Measurements from ENCODE around the gene MAP7. TPM values are rescaled to one million over a fixed set of nuclear protein-coding genes. Genes with fewer than 3 reads are reported as not detected.

MAP7 gene
- polyA plus RNA-seq, 1 donor from 2014 or later = 5.1 TPM

DNA sequence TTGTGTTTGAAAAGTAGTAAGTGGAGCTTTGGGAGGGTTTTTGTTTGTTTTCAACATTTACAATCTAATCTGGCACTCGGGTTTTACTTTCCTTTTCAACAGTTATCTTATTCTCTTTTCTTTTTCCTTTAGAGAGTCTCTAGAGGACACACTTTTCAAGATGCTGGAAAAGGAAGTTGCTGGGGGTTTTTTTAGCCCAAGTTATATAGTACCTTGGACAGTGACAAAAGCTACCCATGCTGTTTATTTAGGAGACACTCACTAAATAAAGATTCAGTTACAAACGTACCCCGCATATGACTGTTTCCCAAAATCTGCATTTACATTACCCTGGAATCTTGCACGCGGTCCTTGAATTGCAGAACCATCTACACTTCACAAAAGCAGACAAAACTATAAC is 78.8 kb downstream of the MAP7 start:
- Histone ChIP-seq H2AFZ (ENCODE audit: low read depth, low read length) (no peak overlapping the region), H3K9me3 (ENCODE audit: low read length) (no peaks in the 10 kb centered on the region), H4K20me1 (ENCODE audit: insufficient read depth) (no peaks in the 10 kb centered on the region), H3K4me3 (ENCODE audit: low read length) (no peak overlapping the region), H3K27ac (ENCODE audit: low read length) (no peak overlapping the region), H3K9me2 (ENCODE audit: insufficient read depth, low read length) (no peaks in the 10 kb centered on the region), H3K9ac (ENCODE audit: low read length) (no peak overlapping the region), H3K79me2 (replicated peaks; ENCODE audit: insufficient read depth, low read length) (no peaks in the 10 kb centered on the region), H3F3A (ENCODE audit: insufficient read depth, low read length, poor library complexity, severe bottlenecking) (no peaks in the 10 kb centered on the region), H3K36me3 (ENCODE audit: insufficient read depth, low read length) (no peaks in the 10 kb centered on the region), H3K27me3 (ENCODE audit: insufficient read depth, low read depth, low read length) (no peaks in the 10 kb centered on the region), H3K4me2 (ENCODE audit: low read length) (no peak overlapping the region)
- TF ChIP-seq POLR2AphosphoS5 (IDR thresholded peaks at IDR 0.05) (no peak), SMC3 (conservative IDR thresholded peaks at IDR 0.05; ENCODE audit: poor library complexity) (no peak)
- TF ChIP-seq, protein P1, sequence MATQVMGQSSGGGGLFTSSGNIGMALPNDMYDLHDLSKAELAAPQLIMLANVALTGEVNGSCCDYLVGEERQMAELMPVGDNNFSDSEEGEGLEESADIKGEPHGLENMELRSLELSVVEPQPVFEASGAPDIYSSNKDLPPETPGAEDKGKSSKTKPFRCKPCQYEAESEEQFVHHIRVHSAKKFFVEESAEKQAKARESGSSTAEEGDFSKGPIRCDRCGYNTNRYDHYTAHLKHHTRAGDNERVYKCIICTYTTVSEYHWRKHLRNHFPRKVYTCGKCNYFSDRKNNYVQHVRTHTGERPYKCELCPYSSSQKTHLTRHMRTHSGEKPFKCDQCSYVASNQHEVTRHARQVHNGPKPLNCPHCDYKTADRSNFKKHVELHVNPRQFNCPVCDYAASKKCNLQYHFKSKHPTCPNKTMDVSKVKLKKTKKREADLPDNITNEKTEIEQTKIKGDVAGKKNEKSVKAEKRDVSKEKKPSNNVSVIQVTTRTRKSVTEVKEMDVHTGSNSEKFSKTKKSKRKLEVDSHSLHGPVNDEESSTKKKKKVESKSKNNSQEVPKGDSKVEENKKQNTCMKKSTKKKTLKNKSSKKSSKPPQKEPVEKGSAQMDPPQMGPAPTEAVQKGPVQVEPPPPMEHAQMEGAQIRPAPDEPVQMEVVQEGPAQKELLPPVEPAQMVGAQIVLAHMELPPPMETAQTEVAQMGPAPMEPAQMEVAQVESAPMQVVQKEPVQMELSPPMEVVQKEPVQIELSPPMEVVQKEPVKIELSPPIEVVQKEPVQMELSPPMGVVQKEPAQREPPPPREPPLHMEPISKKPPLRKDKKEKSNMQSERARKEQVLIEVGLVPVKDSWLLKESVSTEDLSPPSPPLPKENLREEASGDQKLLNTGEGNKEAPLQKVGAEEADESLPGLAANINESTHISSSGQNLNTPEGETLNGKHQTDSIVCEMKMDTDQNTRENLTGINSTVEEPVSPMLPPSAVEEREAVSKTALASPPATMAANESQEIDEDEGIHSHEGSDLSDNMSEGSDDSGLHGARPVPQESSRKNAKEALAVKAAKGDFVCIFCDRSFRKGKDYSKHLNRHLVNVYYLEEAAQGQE (IDR thresholded peaks at IDR 0.05; ENCODE audit: borderline replicate concordance) = no peak

DNA sequence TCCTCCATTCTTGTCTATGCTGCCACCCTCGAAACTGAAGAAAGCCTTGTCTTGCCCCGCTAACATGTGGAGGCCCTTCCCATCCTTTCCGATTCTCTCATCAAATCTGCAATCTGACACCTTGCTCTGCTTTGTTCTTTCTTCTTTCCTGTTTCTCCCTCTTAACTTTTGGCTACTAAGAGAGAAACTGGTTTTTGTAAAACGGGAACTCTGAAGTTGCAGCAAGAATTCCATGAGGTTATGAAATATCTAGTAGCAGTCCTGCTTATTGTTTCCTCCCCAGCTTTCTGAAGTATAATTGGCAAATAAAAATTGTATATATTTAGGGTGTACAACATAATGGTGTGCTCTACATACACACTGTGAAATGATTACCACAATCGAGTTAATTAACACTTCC is 80.2 kb downstream of the MAP7 start:
- H3K27me3 ChIP-seq (ENCODE audit: insufficient read depth, low read depth, low read length) = no peaks in the 10 kb centered on the region
- no peaks in the 10 kb centered on the region for H4K20me1 ChIP-seq (ENCODE audit: insufficient read depth)
- H3K4me3 ChIP-seq (ENCODE audit: low read length) = no peak overlapping the region
- H3K9me3 ChIP-seq (ENCODE audit: low read length) = no peaks in the 10 kb centered on the region
- H3K9me2 ChIP-seq (ENCODE audit: insufficient read depth, low read length) = no peaks in the 10 kb centered on the region
- H3K9ac ChIP-seq (ENCODE audit: low read length) = no peak overlapping the region
- no peaks in the 10 kb centered on the region for H3K36me3 ChIP-seq (ENCODE audit: insufficient read depth, low read length)
- H3K27ac ChIP-seq (ENCODE audit: low read length) = no peak overlapping the region
- H2AFZ ChIP-seq (ENCODE audit: low read depth, low read length) = no peak overlapping the region
- TF ChIP-seq EP300 (conservative IDR thresholded peaks at IDR 0.05; ENCODE audit: poor library complexity, severe bottlenecking) (no peak), EZH2 (IDR thresholded peaks at IDR 0.05; ENCODE audit: borderline replicate concordance, insufficient read depth, low read length, poor library complexity, severe bottlenecking) (no peak), RAD21 (conservative IDR thresholded peaks at IDR 0.05) (no peak), POLR2AphosphoS5 (IDR thresholded peaks at IDR 0.05) (no peak), MXI1 (conservative IDR thresholded peaks at IDR 0.05; ENCODE audit: poor library complexity, severe bottlenecking) (no peak), TAF1 (IDR thresholded peaks at IDR 0.05; ENCODE audit: low read depth) (no peak), SMC3 (conservative IDR thresholded peaks at IDR 0.05; ENCODE audit: poor library complexity) (no peak)
- TF ChIP-seq, protein P1 (IDR thresholded peaks at IDR 0.05; ENCODE audit: borderline replicate concordance) = no peak
- TF ChIP-seq, protein P2, sequence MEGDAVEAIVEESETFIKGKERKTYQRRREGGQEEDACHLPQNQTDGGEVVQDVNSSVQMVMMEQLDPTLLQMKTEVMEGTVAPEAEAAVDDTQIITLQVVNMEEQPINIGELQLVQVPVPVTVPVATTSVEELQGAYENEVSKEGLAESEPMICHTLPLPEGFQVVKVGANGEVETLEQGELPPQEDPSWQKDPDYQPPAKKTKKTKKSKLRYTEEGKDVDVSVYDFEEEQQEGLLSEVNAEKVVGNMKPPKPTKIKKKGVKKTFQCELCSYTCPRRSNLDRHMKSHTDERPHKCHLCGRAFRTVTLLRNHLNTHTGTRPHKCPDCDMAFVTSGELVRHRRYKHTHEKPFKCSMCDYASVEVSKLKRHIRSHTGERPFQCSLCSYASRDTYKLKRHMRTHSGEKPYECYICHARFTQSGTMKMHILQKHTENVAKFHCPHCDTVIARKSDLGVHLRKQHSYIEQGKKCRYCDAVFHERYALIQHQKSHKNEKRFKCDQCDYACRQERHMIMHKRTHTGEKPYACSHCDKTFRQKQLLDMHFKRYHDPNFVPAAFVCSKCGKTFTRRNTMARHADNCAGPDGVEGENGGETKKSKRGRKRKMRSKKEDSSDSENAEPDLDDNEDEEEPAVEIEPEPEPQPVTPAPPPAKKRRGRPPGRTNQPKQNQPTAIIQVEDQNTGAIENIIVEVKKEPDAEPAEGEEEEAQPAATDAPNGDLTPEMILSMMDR (IDR thresholded peaks at IDR 0.05; ENCODE audit: poor library complexity, severe bottlenecking) = no peak
- no peaks in the 10 kb centered on the region for H3F3A ChIP-seq (ENCODE audit: insufficient read depth, low read length, poor library complexity, severe bottlenecking)
- no peaks in the 10 kb centered on the region for H3K79me2 ChIP-seq (replicated peaks; ENCODE audit: insufficient read depth, low read length)
- no peak overlapping the region for H3K4me2 ChIP-seq (ENCODE audit: low read length)

Data from neural cell (in vitro differentiated cells).